Cardiac septum (tissue), 1 donor: Measurements from ENCODE around the gene MED20. TPM values are rescaled to one million over a fixed set of nuclear protein-coding genes. Genes with fewer than 3 reads are reported as not detected.

Source experiments
- DNase-seq: peaks from one replicate; pipeline ENCODE4 v3.0.0-alpha.2; 2020; ENCODE audit warnings: low spot score
- intact Hi-C: fragments of 100-400 bp; cut with DNase I; formaldehyde crosslinking; loops from one replicate; pipeline ENCODE4 v1.14.0; 2022
- total RNA-seq: library from RNA; stranded (reverse); fragmentation: NEBNext Ultra II Directional; extraction: Animal tissue kit (Norgen Biotek cat#: 25700); gene quantifications from one replicate; pipeline ENCODE4 v1.2.1, GENCODE V29; 2021
- donor health status: DM: no; HTN: no; CAD: no.

MED20 gene
- total RNA-seq, 1 donor from 2014 or later, result 16.5 TPM

DNA sequence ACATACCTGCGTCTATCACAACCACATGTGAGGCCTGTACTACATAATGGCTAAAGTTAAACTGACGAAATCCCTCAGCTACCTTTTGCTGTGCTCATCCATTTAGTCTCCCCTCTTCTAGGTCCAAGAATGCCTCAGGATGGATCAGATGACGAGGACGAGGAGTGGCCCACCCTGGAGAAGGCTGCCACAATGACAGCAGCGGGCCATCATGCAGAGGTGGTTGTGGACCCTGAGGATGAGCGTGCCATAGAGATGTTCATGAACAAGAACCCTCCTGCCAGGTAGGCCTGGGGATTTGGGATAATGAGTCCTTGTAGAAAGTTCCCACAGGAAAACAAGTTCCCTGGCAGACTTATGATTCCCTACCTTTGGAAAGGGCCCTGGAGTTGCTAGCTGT, 6.3 kb upstream of the MED20 start:
- no peak for DNase-seq

DNA sequence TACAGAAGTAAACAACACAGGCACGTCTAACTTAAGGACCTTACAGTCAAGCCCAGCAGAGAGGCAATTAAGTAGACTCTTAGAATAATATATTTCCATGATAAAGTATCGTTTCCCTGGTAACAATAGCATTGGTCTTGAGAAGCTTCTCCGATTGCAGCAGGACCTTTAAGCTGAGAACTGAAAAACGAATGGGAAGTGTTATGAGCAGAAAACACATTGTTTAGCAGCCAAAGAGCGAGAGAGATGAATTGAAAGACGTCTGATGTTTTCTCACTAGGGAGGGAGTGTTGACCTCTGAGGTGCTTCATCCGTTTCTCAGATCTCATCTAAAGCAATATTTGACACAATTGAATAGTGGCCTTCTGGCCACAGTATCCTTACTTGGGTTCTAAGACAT, 1.2 kb upstream of the MED20 start:
- intact Hi-C loops, result loop anchor here (2.0 to 5.0 kb wide), 4 partner anchors 19 to 295 kb away; partner anchors contain the start of genes CCND3 and MRPS10
- no peak for DNase-seq

More for the DNA sequence above, 6.3 kb upstream of the MED20 start:
- intact Hi-C loops, result no loop called here

DNA sequence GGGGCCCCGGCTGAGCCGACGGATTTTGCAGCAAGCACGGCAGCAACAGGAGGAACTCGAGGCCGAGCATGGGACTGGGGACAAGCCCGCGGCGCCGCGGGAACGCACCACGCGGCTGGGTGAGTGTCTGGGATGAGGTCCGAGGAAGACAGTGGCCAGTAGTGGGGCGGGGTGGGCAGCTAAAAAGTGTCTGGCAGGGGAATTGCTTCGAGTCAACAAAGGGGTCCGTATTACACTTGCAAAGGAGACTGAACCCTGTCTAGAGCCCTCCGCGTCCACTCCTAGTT, 716 bp upstream of the MED20 start:
- intact Hi-C loops, result loop anchor here (1.0 to 5.0 kb wide), 4 partner anchors 74 to 296 kb away; partner anchors contain the start of genes MRPS10 and TOMM6
- no peak for DNase-seq

DNA sequence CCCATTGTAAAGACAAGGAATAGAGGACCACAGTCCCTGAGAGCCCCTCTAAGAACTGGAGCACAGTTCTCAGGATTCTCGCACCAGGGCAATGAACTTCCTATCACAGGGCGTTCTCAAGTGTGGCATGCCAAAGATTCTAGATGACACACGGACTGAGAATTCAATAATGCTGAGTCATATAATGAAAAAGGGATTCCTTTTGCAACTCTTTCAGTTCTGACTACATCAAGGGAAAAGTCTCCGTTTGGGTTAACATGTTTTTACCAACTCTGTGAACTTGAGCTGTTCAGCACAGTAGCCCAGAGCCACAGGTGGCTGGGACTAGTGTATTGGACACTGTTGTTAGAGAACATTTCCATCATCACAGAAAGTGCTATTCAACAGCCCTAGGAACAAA, 3.4 kb downstream of the MED20 start:
- no peak for DNase-seq
- intact Hi-C loops, result no loop called here

DNA sequence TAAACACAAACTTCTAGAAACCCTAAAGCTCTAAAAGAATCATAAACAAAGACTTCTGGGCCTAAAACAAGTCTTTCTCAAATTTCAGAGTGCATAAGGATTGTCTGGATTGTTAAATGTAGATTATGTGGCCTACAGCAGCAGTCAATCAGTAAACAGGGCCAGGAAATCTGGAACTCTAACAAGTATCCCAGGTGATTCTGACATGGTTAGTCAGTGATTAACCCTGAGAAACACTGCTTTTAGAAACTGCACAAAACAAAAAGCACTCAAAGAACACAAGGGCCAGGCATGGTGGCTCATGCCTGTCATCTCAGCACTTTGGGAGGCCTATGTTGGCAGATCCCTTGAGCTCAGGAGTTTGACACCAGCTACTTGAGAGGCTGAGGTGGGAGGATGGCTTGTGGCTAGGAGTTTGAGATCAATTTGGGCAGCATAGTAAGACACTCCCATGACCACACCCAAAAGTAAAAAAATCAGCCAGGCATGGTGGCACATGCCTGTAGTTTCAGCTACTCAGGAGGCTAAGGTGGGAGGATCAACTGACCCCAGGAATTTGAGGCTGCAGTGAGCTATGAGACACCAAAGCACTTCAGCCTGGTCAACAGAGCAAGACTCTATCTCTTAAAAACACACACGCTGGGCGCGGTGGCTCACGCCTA, 5.9 kb downstream of the MED20 start:
- intact Hi-C loops, result no loop called here

DNA sequence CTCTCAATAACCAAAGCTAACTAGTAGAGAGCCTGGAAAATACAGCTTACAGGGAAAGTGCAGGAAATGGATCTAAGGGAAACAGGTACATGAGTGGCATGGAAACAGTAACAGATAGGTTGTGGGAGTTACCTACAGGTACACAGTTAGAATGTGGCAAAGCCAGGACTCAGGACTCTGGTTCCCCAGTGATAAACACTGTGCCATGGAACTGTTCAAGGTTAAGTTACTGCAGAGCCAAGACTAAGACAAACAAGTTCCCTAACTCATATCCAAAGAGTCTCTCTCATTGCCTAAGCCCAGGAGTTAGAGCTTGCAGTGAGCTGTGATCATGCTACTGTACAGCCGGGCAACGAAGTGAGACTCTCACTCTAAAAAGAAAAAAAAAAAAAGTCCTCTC, 6.6 kb downstream of the MED20 start:
- intact Hi-C loops, result no loop called here
- DNase-seq, result no peak

More for the DNA sequence above, 5.9 kb downstream of the MED20 start:
- DNase-seq, result no peak

DNA sequence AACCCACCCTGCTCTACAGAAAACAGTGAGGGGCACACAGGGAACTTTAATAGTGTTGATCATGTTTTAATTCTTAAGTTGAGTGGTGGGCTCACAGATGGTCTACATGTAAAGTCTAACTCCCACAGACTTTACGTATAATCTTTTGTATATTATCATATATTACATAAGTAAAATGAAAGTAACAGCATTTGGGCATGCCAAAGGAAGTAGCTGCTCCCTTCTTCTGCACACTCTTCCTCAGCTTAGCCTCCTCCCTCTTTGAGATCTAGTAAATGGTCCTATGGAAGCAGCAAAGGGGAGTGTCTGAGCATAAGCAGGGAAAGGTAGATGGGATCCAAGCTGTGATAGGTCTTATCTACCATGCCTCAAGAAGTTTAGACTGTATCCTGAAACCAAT, 11.2 kb downstream of the MED20 start:
- DNase-seq, result no peak
- intact Hi-C loops, result no loop called here

DNA sequence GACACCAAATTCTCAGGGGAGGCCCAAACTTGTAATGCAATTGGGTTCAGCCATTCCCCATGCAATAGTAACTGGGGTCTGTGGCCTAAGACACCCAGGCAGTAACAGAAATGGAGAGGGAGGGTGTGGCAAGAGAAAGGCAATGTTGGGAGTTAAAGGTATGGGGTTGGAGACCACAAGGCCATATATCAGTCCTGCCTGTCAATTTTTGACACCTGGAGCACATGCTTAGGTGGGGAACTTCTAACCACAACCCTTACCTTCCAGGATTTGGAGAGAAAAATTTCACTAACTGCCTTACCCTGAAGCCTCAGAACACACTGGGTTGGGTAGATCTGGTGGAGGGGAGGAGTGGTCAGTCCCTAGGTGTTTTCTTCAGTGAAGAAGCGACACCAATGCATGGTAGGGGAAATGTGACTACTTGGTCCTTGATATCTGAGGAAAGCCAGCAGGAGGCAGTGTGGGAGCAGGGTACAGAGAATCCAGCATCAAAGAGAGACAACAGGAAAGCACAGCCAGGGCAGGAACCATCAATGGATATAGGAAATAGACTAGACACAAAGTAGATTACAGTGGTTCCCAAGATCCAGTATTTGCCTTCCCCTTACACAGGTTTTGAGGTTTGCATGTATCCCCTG, 18.9 kb downstream of the MED20 start:
- DNase-seq, result no peak
- intact Hi-C loops, result no loop called here

DNA sequence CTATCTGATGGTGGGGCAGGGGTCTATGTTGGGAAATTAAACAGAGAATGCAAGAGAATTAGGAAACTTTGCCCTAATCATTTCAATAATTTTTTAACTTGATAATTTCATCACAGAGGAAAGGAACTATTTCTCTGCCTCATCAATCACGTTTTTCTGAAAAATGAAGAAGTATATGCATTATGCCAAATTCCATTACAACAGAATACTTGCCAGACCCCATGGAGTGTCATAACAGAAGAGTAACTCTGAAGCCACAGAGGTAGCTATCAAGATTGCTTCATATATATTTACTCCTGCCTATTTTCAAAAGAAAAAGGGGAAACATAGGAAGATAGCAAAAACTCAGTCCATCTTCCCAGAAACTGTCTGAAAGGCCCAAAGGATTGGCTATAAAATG, 20.1 kb downstream of the MED20 start:
- DNase-seq, result no peak
- intact Hi-C loops, result no loop called here

DNA sequence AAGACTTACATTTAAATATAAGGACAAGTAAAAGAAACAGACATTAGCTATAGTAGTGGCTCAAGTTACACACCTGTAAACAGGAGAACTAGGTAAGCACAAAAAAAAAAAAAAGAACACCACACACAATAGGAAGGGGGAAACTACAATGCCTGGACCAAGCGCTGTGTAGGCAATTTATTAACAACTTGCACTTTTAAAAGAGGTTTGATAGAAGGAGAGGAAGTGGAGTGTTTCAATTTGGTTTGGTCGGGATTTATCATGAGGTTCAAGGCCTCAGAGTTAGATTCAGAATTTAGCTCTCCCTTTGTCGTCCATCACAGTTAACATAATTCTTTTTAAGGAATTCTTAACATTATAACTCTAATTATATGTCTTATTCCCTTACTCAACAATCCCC, 24.7 kb downstream of the MED20 start:
- intact Hi-C loops, result loop anchor here (5.0 kb wide), 1 partner anchor 109 kb away; the partner anchor contains the start of gene TOMM6
- no peak for DNase-seq

DNA sequence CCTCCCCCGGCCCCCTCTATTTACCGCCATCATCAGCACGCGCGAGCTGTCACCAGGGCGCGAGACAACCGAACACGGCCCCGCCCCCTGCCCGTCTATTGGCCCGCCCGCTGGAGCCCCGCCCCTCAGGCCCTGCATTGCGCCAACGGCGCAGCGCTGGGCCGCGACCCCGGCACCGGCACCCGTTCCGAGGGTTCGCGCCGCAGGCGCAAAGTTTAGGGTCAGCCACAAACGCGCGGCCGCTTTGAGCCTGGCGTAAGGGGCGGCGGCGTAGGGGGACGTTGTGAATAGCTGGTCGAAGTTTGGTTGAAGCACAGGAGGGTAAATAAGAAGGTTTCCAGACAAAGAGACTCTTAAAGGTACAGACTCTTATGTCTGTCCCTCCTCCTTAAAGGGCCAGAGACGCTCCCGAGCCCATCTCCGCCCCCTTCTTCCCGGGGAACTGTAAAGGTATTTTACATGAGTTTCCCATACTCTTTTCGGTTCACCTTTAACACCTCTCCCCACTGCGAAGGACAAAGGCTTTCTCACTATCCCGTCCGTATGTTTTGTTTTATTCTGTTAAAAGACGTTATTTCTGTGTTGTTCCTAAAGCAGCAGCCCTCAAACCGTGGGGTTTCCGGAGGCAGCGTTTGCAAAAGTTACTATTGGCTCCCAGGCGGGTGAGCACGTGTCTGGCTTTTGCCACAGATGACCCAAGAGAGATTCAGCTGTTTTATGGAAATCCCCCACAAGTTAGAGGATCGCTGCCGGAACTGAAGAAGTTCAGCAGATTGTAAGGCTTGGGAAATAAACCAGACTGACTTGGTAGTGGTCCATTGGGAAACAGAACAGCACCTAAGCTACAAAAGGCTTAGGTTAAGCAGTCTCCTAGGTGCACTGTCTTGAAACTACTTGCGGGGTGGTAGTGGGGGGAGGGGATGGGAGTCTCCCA, 25.4 kb downstream of the MED20 start, which contains the start of gene USP49:
TSS of gene USP49 (minus strand) at position 76 of the 934 bp plus-strand sequence. CDS start 88,392 bp downstream, outside the sequence.
- peak; percentile 94 for DNase-seq
- intact Hi-C loops, result loop anchor here (1.0 to 5.0 kb wide), 2 partner anchors 46 to 108 kb away; partner anchors contain the start of genes CCND3 and TOMM6

DNA sequence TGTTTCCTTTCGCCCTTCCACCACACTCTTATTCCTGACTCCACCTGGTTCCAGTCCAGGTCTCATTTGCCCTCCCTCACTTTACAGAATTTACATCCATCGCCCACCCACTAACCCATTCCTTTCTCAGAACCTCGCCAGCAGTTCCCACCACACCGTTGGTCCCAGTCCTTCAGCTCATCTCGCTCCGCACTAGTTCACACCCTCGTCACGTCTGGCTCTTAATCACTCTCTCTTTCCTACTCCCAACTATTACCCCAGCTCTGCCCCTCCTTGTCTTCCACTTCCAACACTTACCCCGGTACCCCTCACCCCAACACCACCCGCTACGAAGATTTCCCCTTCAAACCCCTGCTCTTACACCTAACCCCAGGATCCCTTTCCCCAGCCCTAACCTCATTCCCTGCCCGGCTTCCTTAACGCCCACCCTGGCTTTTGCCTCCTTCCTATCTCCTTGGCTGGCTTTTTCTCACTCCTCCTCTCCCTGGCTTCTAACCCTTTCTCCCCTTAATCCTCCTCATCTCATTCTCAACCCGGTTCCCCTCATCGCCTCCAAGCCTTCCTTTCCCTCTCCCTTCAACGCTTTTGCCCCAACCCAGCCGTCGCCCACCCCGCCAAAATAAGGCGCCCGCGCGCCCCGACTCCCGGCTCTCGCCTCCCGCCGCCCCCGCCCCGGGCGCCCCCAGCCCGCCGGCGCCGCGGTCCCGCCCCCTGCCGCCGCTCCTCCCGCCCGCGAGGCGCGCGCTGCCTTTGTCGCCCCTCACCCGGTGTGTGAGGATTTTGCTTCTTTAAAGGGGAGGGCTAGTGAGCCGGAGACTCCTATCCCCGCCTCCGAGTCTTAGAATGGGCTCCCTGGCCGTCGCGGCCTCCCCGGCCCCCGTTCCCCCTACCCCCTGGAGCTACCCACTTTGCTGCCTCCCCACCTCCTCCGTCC, 26.3 kb downstream of the MED20 start:
- DNase-seq, result no peak
- intact Hi-C loops, result loop anchor here (1.0 to 5.0 kb wide), 2 partner anchors 47 to 107 kb away; partner anchors contain the start of genes CCND3 and TOMM6

DNA sequence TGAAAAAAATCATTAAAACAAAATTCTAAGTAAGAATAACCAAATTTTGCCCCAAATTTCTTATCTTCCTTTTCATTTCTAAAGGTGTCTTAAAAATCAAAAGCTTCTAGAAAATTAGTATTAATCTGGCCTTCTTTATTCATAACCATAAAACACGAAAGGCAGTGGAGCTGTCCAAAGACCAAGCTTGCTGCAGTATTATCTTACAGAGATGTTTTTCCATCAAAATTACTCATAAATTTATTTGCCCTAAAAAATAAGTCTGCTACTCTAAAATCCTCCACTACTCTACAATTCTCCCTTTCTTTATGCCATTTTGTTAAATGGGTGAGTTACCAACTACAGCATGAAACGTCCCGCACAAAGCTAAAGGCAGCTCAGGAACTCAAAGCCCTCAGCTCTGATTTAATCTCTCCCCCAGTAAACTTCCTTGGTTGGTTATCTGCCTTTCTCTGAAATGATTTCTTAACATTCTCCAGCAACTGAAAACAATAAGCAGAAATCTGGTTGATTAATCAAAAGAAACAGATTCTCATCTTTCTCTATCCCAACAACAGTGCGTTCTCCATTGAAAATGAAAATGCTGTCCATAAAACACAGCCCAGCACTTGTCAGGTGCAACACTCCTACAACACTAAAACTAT, 27.9 kb downstream of the MED20 start:
- no peak for DNase-seq
- intact Hi-C loops, result no loop called here

DNA sequence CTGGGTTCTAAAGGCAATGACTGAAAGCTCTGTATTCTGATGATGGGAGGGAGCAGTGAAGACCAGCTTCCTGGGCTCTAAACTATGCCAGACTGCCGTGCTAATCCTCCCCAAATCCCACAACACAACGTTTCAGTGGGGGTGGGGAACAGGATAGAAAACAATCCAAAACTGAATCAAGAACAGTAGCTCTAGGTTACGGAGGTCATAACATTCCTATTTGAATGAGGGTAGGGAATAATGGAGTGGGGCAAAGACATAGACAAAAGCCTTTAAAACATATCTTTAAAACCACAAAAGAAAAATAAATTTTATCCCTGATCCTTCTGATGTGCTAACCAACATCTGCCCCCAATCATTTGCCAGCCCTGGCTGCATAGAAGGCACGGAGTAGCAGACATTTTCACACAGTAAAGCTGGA, 33.6 kb downstream of the MED20 start:
- intact Hi-C loops, result no loop called here
- DNase-seq, result no peak

DNA sequence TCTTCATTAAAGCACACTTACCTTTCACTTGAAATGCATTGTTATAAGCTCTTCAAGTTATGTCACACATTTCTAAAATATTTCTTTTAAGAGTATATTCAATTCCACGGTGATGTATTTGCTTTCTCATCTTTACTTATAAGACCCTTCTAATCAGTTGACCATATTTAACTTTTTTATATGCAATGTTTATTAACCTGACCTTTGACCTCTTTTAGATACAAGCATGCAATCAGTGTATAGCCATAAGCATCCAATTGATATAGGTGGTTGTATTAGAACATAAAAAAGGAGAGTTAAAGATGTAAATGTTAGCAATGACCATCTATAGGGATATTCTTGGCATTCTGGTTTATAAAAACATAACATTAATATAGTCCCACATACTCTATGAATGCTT, 35.0 kb downstream of the MED20 start:
- intact Hi-C loops, result no loop called here
- DNase-seq, result no peak

DNA sequence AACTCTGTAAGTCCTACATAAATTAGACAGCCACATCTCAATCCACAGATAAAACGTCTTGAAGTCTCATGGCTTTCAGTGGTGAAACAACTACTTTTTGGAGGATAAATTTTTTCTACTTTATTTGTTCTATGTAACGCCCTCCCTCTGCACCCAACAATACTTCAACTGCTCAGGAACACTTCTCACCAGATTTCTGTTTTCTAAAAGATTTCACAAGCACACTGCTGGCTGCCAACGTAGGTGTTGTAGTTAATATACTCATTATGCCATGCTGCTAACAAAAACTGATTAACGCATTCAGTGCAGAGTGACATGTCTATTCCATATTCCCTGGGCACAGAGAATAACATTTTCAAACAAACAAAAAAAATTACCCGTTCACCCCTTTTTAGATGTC, 36.0 kb downstream of the MED20 start:
- no peak for DNase-seq
- intact Hi-C loops, result no loop called here

DNA sequence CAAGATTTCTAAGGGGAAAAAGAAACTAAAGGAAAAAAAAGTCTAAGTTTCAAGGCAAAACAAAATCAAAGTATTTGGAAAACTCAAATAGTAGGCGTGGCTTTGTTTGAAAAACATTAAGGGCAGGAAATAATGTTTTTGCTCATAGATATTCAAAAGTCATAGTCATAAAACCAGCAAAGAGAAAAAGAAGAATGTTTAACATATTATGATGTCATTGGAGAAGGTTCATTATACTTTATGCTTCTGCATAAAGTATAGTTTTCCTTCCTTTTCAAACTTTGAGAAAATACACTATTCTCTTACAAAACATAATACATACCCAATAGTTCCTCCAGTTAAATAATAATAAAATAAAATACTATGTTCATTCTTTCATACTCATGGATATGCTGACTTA, 39.4 kb downstream of the MED20 start:
- intact Hi-C loops, result no loop called here

DNA sequence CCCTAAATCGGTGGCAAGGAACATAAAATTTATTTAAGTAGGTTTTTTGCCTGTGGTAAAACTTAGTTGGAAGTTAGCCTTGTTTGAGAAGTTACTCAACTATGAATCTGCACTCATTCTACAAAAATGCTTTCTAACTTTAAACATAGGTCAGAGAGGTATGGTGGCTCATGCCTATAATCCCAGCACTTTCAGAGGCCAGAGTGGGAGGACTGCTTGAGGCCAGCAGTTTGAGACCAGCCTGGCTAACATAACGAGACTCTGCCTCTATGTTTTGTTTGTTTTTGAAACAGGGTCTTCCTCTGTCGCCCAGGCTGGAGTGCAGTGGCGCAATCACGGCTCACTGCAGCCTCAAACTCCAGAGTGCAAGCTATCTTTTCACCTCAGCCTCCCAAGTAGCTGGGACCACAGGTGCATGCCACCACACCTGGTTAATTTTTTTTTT, 42.0 kb downstream of the MED20 start:
- DNase-seq, result no peak
- intact Hi-C loops, result no loop called here

More for the DNA sequence above, 39.4 kb downstream of the MED20 start:
- no peak for DNase-seq
